Glutamatergic neuron (in vitro differentiated cells): ENCODE data around the gene RAB3C. TPM values are rescaled to one million over a fixed set of nuclear protein-coding genes. Genes with fewer than 3 reads are reported as not detected.
A peak's percentile ranks its signal among the peaks of the same experiment; 100 is the strongest.

Experiments
- DNase-seq: peaks from one replicate; pipeline ENCODE4 v3.0.0; 2022
- H3K27ac Mint-ChIP-seq: one replicate; pipeline ENCODE4 v1.8.0; 2020; ENCODE audit warnings: mild to moderate bottlenecking, mixed read lengths, inconsistent platforms; ENCODE audit not compliant: unreplicated experiment
- H3K27me3 Mint-ChIP-seq: one replicate; pipeline ENCODE4 v1.8.0; 2020; ENCODE audit warnings: mild to moderate bottlenecking, moderate library complexity, mixed read lengths, inconsistent platforms; ENCODE audit not compliant: unreplicated experiment
- H3K36me3 Mint-ChIP-seq: one replicate; pipeline ENCODE4 v1.8.0; 2020; ENCODE audit warnings: mild to moderate bottlenecking, mixed read lengths, inconsistent platforms; ENCODE audit not compliant: unreplicated experiment
- H3K4me1 Mint-ChIP-seq: one replicate; pipeline ENCODE4 v1.8.0; 2020; ENCODE audit warnings: mild to moderate bottlenecking, low read depth, mixed read lengths, inconsistent platforms; ENCODE audit not compliant: unreplicated experiment
- H3K4me3 Mint-ChIP-seq: one replicate; pipeline ENCODE4 v1.8.0; 2020; ENCODE audit warnings: mild to moderate bottlenecking, mixed read lengths, inconsistent platforms; ENCODE audit not compliant: unreplicated experiment
- H3K9me3 Mint-ChIP-seq: one replicate; pipeline ENCODE4 v1.8.0; 2020; ENCODE audit warnings: mild to moderate bottlenecking, moderate library complexity, mixed read lengths, inconsistent platforms; ENCODE audit not compliant: unreplicated experiment
- total RNA-seq: library from RNA; stranded (reverse); fragmentation: NEBNext Ultra II Directional; extraction: Animal tissue kit (Norgen Biotek cat#: 25700); gene quantifications from one replicate; pipeline ENCODE4 v1.2.1, GENCODE V29; 2021; ENCODE audit not compliant: unreplicated experiment
- TF ChIP-seq, protein P1 (sequence below): fragments of 200-600 bp; sonication (generic); IDR thresholded peaks from one replicate; pipeline ENCODE4 v1.5.0; 2021; ENCODE audit not compliant: partially characterized antibody, unreplicated experiment

The RAB3C gene
- total RNA-seq, 1 donor from 2014 or later, result 36.2 TPM

DNA sequence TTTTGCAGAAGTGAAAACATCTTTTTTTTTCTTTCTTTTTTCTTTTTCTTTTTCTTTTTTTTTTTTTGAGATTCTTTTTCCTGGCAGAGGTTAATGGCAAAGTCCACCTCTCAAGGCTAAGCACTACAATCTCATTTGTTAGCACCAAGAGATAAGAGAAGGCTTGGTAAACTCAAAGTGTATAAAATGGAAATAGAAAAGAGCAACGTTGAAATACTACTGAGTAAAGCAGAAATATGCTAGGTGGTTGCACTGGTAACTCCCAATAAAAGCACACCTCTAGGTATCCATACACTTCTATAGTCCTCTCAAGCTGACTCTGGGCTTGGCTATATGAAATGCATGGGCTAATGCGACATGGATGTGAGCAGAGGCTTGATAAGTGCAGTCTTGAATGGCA, 188.9 kb downstream of the RAB3C start:
- TF ChIP-seq, protein P1, sequence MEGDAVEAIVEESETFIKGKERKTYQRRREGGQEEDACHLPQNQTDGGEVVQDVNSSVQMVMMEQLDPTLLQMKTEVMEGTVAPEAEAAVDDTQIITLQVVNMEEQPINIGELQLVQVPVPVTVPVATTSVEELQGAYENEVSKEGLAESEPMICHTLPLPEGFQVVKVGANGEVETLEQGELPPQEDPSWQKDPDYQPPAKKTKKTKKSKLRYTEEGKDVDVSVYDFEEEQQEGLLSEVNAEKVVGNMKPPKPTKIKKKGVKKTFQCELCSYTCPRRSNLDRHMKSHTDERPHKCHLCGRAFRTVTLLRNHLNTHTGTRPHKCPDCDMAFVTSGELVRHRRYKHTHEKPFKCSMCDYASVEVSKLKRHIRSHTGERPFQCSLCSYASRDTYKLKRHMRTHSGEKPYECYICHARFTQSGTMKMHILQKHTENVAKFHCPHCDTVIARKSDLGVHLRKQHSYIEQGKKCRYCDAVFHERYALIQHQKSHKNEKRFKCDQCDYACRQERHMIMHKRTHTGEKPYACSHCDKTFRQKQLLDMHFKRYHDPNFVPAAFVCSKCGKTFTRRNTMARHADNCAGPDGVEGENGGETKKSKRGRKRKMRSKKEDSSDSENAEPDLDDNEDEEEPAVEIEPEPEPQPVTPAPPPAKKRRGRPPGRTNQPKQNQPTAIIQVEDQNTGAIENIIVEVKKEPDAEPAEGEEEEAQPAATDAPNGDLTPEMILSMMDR, result no peak
- Mint-ChIP-seq H3K9me3 (peaks cover 13% of the 10 kb centered on the region), H3K4me1 (peaks cover 23% of the 10 kb centered on the region), H3K27ac (peak overlapping the region; percentile 65), H3K4me3 (peak overlapping the region; percentile 35), H3K36me3 (no peaks in the 10 kb centered on the region), H3K27me3 (peaks cover 7% of the 10 kb centered on the region)
- no peak for DNase-seq

- Mint-ChIP-seq H3K4me3 (no peak overlapping the region), H3K27me3 (peaks cover 7% of the 10 kb centered on the region), H3K27ac (peak overlapping the region; percentile 41), H3K9me3 (peaks cover 13% of the 10 kb centered on the region), H3K4me1 (peaks cover 23% of the 10 kb centered on the region), H3K36me3 (no peaks in the 10 kb centered on the region)
- peak; percentile 31 for DNase-seq
- TF ChIP-seq, protein P1, result no peak
Measured at GRCh38 chr5:58773744-58774441, 191.0 kb downstream of the RAB3C start.

- Mint-ChIP-seq H3K9me3 (peaks cover 13% of the 10 kb centered on the region), H3K4me3 (no peak overlapping the region), H3K27me3 (peaks cover 7% of the 10 kb centered on the region), H3K36me3 (no peaks in the 10 kb centered on the region), H3K27ac (no peak overlapping the region), H3K4me1 (peaks cover 23% of the 10 kb centered on the region)
- DNase-seq, result no peak
- TF ChIP-seq, protein P1, result no peak
Measured at GRCh38 chr5:58774937-58775336, 192.1 kb downstream of the RAB3C start.

DNA sequence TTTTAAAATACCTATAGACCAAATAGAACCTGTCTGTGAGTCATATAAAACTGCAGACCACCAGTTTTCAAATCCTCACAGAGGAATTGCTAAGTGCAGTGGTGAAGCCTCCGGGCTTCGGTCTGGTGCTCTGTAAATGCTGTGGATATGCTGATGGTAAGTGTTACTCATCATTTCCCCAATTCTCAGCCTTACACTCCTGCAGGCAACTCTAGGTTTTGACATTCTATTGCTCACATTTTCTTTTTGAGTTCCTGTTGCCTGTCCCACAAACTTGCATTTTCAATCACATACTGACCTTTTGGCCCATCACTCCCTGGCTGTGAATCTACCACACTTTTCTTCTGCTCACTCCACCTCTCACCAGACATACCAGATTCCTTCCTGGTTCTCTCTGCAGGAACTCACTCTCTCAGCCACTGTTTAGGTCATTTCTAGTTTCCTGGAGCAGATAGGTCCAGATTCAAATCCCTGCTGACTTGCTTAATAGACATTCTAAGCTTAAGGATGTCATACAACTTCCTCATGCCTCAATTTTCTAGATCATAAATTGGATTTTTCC, 192.9 kb downstream of the RAB3C start:
- H3K4me1 Mint-ChIP-seq, result peaks cover 23% of the 10 kb centered on the region
- H3K27ac Mint-ChIP-seq, result no peak overlapping the region
- peaks cover 13% of the 10 kb centered on the region for H3K9me3 Mint-ChIP-seq
- no peak overlapping the region for H3K4me3 Mint-ChIP-seq
- no peaks in the 10 kb centered on the region for H3K36me3 Mint-ChIP-seq
- H3K27me3 Mint-ChIP-seq, result peaks cover 7% of the 10 kb centered on the region
- no peak for DNase-seq
- TF ChIP-seq, protein P1, result no peak

- no peak overlapping the region for H3K27ac Mint-ChIP-seq
- H3K4me1 Mint-ChIP-seq, result peaks cover 23% of the 10 kb centered on the region
- H3K36me3 Mint-ChIP-seq, result no peaks in the 10 kb centered on the region
- no peak overlapping the region for H3K4me3 Mint-ChIP-seq
- H3K9me3 Mint-ChIP-seq, result peaks cover 13% of the 10 kb centered on the region
- no peak for DNase-seq
- peaks cover 7% of the 10 kb centered on the region for H3K27me3 Mint-ChIP-seq
- TF ChIP-seq, protein P1, result no peak
Measured at GRCh38 chr5:58776559-58776958, 193.7 kb downstream of the RAB3C start.
